ENCODE results near the gene CEP112.
"Not testable (repeated sequence)": the region's sequence is repeated elsewhere in the genome, so short reads cannot be mapped to it uniquely, and the experiment has no call there.

Gene CEP112

GRCh38 chr17:65787503-65787902 lies 404.4 kb downstream of the CEP112 start:
- DNase-seq: no peak
- Histone ChIP-seq H3K4me3 (ENCODE audit: low read depth, low read length) (no peak overlapping the region), H3K4me1 (no peaks in the 10 kb centered on the region), H3K27me3 (no peaks in the 10 kb centered on the region), H3K9me3 (no peaks in the 10 kb centered on the region), H3K36me3 (no peaks in the 10 kb centered on the region)
- TF ChIP-seq CTCF (IDR thresholded peaks at IDR 0.05; ENCODE audit: low read depth, low read length): no peak

GRCh38 chr17:65786479-65786878 lies 405.5 kb downstream of the CEP112 start:
- TF ChIP-seq CTCF (IDR thresholded peaks at IDR 0.05; ENCODE audit: low read depth, low read length): no peak
- H3K4me1 ChIP-seq: no peaks in the 10 kb centered on the region

GRCh38 chr17:65785109-65785508 lies 406.8 kb downstream of the CEP112 start:
- H3K9me3 ChIP-seq: no peaks in the 10 kb centered on the region
- no peak for DNase-seq
- H3K36me3 ChIP-seq: no peaks in the 10 kb centered on the region
- no peaks in the 10 kb centered on the region for H3K4me1 ChIP-seq
- H3K27me3 ChIP-seq: no peaks in the 10 kb centered on the region
- no peak overlapping the region for H3K4me3 ChIP-seq (ENCODE audit: low read depth, low read length)
- TF ChIP-seq CTCF (IDR thresholded peaks at IDR 0.05; ENCODE audit: low read depth, low read length): no peak

More at GRCh38 chr17:65786479-65786878, 405.5 kb downstream of the CEP112 start:
- DNase-seq: no peak
- H3K4me3 ChIP-seq (ENCODE audit: low read depth, low read length): no peak overlapping the region
- no peaks in the 10 kb centered on the region for H3K27me3 ChIP-seq
- H3K9me3 ChIP-seq: no peaks in the 10 kb centered on the region
- H3K36me3 ChIP-seq: no peaks in the 10 kb centered on the region

GRCh38 chr17:65783845-65784334 lies 408.0 kb downstream of the CEP112 start:
- no peaks in the 10 kb centered on the region for H3K4me1 ChIP-seq
- TF ChIP-seq CTCF (IDR thresholded peaks at IDR 0.05; ENCODE audit: low read depth, low read length): no peak
- H3K9me3 ChIP-seq: no peaks in the 10 kb centered on the region
- no peak for DNase-seq
- H3K4me3 ChIP-seq (ENCODE audit: low read depth, low read length): no peak overlapping the region
- no peaks in the 10 kb centered on the region for H3K27me3 ChIP-seq
- H3K36me3 ChIP-seq: no peaks in the 10 kb centered on the region

GRCh38 chr17:65782104-65782706 lies 409.7 kb downstream of the CEP112 start:
- H3K4me1 ChIP-seq; H3K36me3 ChIP-seq; H3K9me3 ChIP-seq; DNase-seq; H3K4me3 ChIP-seq (ENCODE audit: low read depth, low read length); H3K27me3 ChIP-seq: not testable (repeated sequence)

- H3K4me1 ChIP-seq: no peaks in the 10 kb centered on the region
- H3K4me3 ChIP-seq (ENCODE audit: low read depth, low read length): no peak overlapping the region
- H3K36me3 ChIP-seq: no peaks in the 10 kb centered on the region
- no peaks in the 10 kb centered on the region for H3K27me3 ChIP-seq
- no peak for DNase-seq
- H3K9me3 ChIP-seq: no peaks in the 10 kb centered on the region
- no peak for TF ChIP-seq CTCF (IDR thresholded peaks at IDR 0.05; ENCODE audit: low read depth, low read length)
These were observed 411.8 kb downstream of the CEP112 start for GRCh38 chr17:65780111-65780510.

Measured in BE2C (cell line).